Measurements from ENCODE around the gene PRXL2C.

The PRXL2C gene

GRCh38 chr9:96612105-96612965 lies 42.8 kb downstream of the PRXL2C start:
- DNase-seq = peak; percentile 31 to 80 (median 54)

DNA sequence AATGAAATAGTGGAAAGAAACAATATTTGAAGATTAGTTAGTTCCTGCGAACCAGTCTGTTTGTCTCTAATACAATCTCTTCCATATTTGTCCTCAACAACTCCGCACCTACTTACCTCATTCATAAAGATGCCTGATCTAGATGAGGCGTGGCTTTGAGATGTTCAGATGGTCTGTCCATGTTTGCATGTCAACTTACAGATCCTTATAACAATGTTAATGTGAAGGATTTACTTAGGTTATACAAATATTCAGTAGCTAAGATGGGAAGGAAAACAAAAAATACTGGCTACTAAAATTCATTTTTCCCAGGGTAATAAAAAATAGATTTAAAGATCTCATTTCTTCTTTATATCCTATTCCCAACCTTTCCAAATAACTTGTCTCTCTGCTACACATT lies 43.8 kb downstream of the PRXL2C start:
- peak in 1 of 3 experiments; percentile 19 for DNase-seq

DNA sequence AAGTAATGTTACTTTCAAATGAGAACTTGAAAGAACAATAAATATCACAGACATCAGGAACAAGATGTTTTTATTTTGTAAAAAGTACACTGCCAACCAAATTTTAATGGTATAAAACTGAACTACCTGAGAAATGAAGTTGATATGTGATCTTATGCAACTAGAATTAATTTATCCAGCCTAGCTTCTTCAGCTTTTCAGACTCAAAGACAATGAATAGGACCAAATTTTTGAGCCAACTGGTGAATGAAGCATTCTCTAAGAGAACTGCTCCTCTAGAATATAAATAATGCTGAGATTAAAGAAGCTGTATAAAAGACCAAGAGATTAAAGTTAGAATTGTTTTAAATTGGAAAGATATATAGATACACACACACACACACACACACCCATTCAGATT lies 45.4 kb downstream of the PRXL2C start:
- no peak for DNase-seq

DNA sequence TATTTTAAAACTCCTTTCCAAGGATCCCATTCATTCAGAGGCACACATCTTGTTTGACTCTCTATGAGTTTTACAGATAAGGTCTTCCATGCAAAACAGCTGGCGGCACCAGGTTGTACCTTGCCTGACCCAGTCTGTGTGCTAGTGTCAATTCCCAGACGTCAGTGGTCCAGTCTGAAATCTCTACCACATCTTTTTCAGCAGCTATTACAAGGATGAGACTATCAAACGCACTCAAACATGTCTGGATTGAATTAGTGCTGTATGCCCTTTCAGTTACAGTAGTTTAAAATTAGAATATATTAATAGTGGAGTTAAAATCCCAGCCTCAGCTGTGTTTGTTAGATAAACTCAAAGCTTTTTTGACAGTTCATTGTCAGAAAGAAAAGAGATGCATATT lies 47.1 kb downstream of the PRXL2C start:
- DNase-seq = no peak

DNA sequence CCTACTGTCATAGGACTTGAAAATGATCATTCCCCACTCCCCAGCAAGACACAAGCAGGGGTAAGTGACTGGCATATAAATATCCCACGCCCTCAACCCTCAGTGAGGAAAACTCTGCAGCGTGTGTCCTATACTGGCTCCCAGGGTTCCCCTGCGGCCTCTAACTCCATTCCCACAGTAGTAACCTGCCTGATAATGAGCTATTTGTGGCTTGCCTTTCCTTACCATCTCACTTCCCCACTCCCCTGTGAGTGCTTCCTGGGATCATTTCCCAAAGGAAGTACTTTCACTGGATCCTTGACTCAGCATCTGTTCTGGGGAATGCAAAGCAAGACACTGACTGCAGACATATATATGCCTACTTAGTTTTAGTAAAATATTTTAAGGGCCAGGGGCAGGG lies 49.8 kb downstream of the PRXL2C start:
- DNase-seq = no peak

DNA sequence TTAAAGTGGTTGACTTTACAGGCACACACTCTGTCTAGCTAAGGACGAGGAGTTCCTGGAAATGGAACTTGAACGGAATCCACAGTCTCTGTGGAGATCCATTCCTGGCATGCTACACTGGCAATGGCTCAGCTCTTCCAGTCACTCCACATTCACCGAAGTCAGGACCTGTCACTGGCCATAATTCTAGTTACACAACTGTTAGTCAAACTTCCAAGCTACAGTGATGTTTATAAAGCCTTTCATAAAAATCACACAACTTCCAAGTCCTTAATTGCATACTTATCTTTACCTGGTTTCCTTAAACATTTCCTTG lies 51.2 kb downstream of the PRXL2C start:
- DNase-seq = no peak

- no peak for DNase-seq
Observed at GRCh38 chr9:96603305-96604003, 51.7 kb downstream of the PRXL2C start.

GRCh38 chr9:96599298-96599697 lies 55.8 kb downstream of the PRXL2C start:
- no peak for DNase-seq

DNA sequence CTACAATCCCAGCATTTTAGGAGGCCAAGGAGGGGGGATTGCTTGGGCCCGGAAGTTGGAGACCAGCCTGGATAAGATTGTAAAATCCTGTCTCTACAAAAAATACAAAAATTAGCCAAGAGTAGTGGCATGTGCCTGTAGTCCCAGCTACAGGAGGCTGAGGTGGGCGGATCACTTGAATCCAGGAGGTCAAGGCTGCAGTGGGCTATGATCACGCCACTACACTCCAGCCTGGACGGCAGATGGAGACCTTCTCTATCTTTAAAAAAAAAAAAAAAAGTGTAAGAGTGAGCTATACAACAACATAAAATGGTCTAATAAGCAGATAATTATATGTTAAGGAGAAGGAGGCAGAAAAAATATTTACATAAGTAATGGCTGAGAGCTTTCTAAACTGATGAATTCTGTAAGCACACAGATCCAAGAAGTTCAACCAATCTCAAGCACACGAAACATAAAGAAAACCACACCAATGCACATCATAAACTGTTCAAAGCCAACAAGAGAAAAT lies 58.5 kb downstream of the PRXL2C start:
- peak in 2 of 3 experiments; percentile 69 to 81 for DNase-seq
